Superior temporal gyrus (tissue), 1 donor: Measurements from ENCODE around the gene UBE2O.

ENCODE experiments used
- DNase-seq: peaks from one replicate; pipeline ENCODE4 v3.0.0-alpha.2; 2016; ENCODE audit errors: extremely low spot score

Gene UBE2O

DNA sequence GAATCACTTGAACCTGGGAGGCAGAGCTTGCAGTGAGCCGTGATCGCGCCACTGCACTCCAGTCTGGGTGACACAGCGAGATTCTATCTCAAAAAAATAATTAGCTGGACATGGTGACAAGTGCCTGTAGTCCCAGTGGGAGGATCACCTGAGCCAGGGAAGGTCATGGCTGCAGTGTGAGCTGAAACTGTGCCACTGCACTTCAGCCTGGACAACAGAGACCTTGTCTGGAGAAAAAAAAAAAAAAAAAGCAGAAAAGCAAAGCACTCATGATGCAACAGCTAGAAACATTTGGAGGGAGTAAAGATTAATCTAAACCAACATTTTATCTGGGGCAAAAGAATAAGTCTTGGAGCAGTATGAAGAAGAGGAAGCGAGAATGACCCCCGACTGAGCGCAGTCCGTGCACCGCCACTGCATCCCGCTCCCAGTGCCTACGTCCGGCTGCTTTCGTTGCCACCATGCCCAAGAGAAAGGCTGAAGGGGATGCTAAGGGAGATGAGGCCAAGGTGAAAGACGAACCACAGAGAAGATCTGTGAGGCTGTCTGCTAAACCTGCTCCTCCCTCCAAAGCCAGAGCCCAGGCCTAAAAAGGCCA is 107.5 kb downstream of the UBE2O start:
- DNase-seq: no peak

DNA sequence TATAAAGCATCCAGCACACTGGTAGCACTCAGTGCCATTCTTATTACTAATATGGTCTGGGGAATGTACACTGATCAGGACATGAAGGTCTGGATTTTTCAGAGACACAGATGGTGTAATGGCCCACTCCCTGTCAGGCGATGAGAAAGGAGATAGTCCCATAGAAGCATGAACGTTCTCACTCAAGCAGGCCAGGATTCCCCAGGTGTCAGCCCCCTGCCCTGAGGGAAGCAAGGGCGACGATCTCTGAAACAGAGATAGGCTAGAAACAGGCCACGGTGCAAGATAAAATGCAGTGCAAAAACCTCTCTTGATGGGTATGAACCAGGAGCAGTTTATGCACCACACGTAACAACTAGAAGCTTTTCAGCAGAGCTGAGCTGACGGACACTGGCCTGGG is 109.8 kb downstream of the UBE2O start:
- no peak for DNase-seq

DNA sequence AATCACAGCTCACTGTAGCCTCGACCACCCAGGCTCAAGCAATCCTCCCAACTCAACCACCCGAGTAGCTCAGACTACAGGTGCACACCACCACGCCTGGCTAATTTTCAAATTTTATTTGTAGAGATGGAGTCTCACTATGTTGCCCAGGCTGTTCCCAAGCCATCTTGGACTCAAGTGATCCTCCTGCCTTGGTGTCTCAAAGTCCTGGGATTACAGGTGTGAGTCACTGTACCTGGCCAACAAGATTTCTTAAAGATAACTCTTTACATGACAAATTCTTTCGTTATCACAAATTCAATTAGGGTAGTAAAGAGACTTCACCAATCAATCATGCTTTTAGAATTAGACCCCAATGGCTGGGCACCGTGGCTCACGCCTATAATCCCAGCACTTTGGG is 111.7 kb downstream of the UBE2O start:
- DNase-seq: no peak
